Right lobe of liver (tissue), 6 donors: Measurements from ENCODE around the gene MAPK4. TPM values are rescaled to one million over a fixed set of nuclear protein-coding genes. Genes with fewer than 3 reads are reported as not detected.
"Not testable (repeated sequence)": the region's sequence is repeated elsewhere in the genome, so short reads cannot be mapped to it uniquely, and the experiment has no call there.

Source experiments
- ATAC-seq, 4 donors: fragments of 200-7000 bp; cut with Tn5 transposase; one replicate each; pipeline ENCODE4 v1.9.1; 2020; ENCODE audit warnings: mild to moderate bottlenecking in 4 of 4, moderate library complexity in 4 of 4
- DNase-seq, 3 donors: peaks; one replicate each; pipeline ENCODE4 v3.0.0-alpha.2; 2020
- H3K27ac ChIP-seq, 3 donors: fragments of 200-600 bp; one replicate each; pipeline ENCODE4 v1.8.0; 2022
- H3K27me3 ChIP-seq, 2 donors: fragments of 200-600 bp; one replicate each; pipeline ENCODE4 v1.8.0; 2022
- H3K36me3 ChIP-seq, 4 donors: fragments of 200-600 bp; sonication (generic) in 1 of 4; one replicate each; pipeline versions ENCODE4 v1.5.1 to v1.8.0; 2017 to 2022; ENCODE audit warnings: control low read depth in 1 of 4
- H3K4me1 ChIP-seq, 4 donors: fragments of 200-600 bp; sonication (generic) in 1 of 4; one replicate each; pipeline versions ENCODE4 v1.5.1 to v1.8.0; 2017 to 2022; ENCODE audit warnings: control low read depth in 1 of 4
- H3K4me3 ChIP-seq, 3 donors: fragments of 200-600 bp; one replicate each; pipeline ENCODE4 v1.8.0; 2022
- H3K9me3 ChIP-seq, 4 donors: fragments of 200-600 bp; sonication (generic) in 1 of 4; one replicate each; pipeline versions ENCODE4 v1.5.1 to v1.8.0; 2017 to 2022; ENCODE audit warnings: control low read depth in 1 of 4
- POLR2A ChIP-seq: fragments of 450-650 bp; IDR thresholded peaks from one replicate; pipeline ENCODE4 v1.6.1; 2017; ENCODE audit warnings: antibody characterized with exemption, mild to moderate bottlenecking
- WGBS: methylation state at CpG from one replicate; pipeline ENCODE4 v1.1.6; 2018; ENCODE audit warnings: low coverage, low lambda C conversion rate; ENCODE audit not compliant: insufficient coverage; ENCODE audit errors: missing lambda C conversion rate; 5-methylcytosine and 5-hydroxymethylcytosine counted together
- intact Hi-C, 2 donors: fragments of 100-400 bp; cut with DNase I; formaldehyde crosslinking; loops; one replicate each; pipeline versions ENCODE4 v1.11.2 to v1.14.1; 2022
- long read RNA-seq: library from polyadenylated mRNA; unstranded; transcript quantifications from one replicate; pipeline ENCODE4 v2.0.0, GENCODE V29; 2019
- total RNA-seq, 6 experiments: library from RNA; depleted of rRNA in 2 of 6; stranded (reverse); fragments of >200 nt in 2 of 6; fragmentation: NEBNext Ultra II Directional in 3 of 6; extraction: Animal tissue kit (Norgen Biotek cat#: 25700) in 3 of 6; gene quantifications; one replicate each; pipeline versions ENCODE4 v1.1.0 to v1.2.4, GENCODE V29; 2016 to 2023
- TF ChIP-seq, protein P1 (sequence below), 4 donors: fragments of 200-600 bp in 3 of 4; fragments of 450-650 bp in 1 of 4; IDR thresholded peaks; one replicate each; pipeline versions ENCODE4 v1.5.1 to v1.8.0; 2016 to 2022; ENCODE audit warnings: antibody characterized with exemption in 4 of 4, mild to moderate bottlenecking in 2 of 4
- donor health status: DM: no; HTN: yes; CAD: no.
- donor health status: DM: no; HTN: no; CAD: no.
- donor health status: DM: no; HTN: no; CAD: no.
- donor health status: DM: no; HTN: yes; CAD: no.
- donor health status: DM: no; HTN: yes; CAD: no.

The MAPK4 gene
- total RNA-seq: 1 to 10 TPM in 4 of 6 experiments, under 1 TPM in 2; 0.33 to 8.3 (median 1.5) TPM
- long read RNA-seq: 0 reads

DNA sequence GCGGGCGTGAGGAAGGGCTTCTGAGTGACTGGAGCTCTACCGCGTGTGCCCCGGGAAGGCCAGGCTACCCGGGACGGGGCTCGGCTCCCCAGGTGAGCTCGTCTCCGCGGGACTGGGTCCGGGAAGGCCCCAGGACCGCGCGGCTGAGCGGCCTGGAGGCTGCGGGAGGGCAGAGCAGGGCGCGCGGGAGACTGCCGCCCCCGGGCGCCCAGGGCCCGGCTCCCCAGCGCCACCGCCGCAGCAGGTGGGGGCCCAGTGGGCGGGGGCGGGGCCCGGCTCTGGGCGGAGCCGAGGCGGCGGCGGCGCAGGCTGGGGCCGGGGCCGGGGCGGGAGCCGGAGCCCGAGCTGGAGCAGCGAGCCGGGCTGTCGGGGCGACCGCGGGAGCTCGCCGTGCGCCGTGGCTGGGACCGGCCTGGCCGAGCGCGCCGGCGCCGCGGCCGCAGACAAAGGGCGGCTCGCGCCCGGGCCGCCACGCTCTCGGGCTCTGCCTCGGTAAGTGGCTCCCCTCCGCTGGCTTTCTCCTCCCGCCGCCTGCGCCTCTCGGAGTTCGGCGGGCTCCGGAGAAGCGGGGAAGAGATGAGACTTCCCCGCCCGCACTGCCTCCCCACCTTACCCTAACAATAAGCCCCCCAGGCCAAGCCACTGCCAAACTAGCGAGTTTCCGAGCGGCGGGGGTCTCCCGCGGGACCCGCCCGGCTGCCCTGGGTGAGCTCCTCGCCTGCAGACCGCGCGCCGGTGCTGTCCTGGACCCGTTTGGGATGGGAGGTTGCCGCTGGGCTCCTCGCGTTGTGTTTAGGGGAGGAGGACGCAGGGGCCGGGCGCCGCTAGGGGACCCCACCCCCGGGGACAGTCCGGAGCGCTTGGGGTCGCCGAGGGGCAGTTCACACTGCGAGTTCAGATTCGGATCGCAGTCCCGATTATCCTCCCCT is at the start of gene MAPK4:
MAPK4 (plus strand) TSS at position 336 of the 929 bp plus-strand sequence. CDS start 103,872 bp downstream, outside the sequence.
- Histone ChIP-seq H3K4me1 (peaks cover 0 to 13% (median 0%) of the 10 kb centered on the region in 4 donors), H3K27ac (peak within 1 kb of the TSS in 2 of 3 donors; percentile 37 to 44), H3K27me3 (no peaks in the 10 kb centered on the region), H3K9me3 (no peaks in the 10 kb centered on the region), H3K36me3 (no peaks in the 10 kb centered on the region), H3K4me3 (peak within 1 kb of the TSS; percentile 56 to 71 (median 70))
- 0% methylated on average over 28 of the region's 109 CpGs for WGBS
- intact Hi-C loops: no loop called here
- DNase-seq (peak; percentile 69 to 74 (median 73)), ATAC-seq (peak; percentile 86 to 92 (median 90))
- TF ChIP-seq, protein P1, sequence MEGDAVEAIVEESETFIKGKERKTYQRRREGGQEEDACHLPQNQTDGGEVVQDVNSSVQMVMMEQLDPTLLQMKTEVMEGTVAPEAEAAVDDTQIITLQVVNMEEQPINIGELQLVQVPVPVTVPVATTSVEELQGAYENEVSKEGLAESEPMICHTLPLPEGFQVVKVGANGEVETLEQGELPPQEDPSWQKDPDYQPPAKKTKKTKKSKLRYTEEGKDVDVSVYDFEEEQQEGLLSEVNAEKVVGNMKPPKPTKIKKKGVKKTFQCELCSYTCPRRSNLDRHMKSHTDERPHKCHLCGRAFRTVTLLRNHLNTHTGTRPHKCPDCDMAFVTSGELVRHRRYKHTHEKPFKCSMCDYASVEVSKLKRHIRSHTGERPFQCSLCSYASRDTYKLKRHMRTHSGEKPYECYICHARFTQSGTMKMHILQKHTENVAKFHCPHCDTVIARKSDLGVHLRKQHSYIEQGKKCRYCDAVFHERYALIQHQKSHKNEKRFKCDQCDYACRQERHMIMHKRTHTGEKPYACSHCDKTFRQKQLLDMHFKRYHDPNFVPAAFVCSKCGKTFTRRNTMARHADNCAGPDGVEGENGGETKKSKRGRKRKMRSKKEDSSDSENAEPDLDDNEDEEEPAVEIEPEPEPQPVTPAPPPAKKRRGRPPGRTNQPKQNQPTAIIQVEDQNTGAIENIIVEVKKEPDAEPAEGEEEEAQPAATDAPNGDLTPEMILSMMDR (IDR thresholded peaks at IDR 0.05): no peak
- TF ChIP-seq POLR2A: no peak

DNA sequence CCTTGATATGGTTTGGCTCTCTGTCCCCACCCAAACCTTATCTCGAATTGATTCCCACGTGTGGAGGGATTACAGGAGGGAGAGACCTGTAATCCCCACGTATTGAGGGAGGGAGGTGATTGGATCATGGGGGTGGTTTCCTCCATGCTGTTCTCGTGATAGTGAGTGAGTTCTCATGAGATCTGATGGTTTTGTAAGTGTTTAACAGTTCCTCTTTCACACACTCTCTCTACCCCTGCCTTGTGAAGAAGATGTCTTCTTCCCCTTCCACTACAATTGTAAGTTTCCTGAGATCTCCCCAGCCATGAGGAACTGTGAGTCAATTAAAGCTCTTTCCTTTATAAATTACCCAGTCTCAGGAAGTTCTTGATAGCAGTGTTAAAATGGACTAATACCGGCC is 42.6 kb upstream of the MAPK4 start:
- DNase-seq, H3K27me3 ChIP-seq, ATAC-seq, H3K9me3 ChIP-seq, H3K36me3 ChIP-seq, H3K4me1 ChIP-seq, H3K4me3 ChIP-seq, H3K27ac ChIP-seq, intact Hi-C loops: not testable (repeated sequence)
- 46% methylated on average over 5 of the region's 5 CpGs for WGBS

DNA sequence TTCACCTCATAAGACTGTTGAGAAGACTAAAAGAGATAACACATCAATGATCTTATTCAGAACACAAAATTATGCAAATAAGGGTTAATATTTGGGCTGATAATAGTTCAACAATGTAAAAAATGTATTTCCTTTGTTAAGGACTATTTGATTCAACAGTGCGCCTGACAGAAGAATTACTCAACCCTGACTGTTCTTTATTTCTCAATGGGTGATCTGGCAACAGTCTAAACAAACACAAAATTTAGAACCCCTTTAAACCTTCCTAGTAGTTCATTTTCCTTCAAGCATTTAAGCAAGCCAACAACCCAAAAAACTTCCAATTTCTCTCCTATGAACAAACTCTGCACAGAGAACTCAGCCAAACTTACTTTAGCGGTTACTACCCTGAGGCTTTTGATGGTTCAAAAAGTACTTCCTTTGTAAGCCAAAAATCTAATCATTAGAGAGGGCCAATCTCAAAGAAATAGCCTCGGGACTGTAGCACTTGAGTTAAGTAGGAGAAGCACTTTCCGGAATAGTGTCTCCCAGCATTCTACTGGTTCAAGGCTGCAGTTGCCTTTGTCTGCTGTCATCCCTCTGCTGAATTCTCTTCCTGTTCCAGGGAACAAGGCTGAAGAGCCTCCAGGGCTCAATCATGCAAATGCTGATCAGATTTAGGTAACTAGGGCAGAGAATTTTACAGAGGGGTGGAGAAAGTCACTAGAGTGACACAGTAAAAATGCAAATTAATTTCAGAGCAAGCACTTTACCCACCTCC is 40.9 kb upstream of the MAPK4 start:
- WGBS: 86% methylated on average over 4 of the region's 4 CpGs

DNA sequence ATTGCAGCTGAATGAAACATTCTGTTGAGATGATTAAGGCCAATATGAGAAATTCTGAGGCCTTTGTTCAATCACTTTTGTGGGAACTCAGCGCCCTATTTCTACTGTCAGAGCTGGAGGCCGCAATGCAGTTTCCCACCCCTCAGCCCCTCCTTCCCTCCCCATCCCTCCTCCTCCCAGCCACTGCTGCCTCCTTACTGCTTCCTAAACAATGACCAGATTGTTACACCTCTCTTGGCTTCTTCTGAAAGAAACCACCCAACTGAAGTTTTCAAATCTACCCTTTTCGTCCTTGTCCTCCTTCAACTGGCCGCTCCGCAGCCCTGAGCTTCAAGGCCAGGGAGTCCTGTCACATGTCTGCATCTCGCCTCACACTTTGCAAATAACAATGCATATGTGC is 36.7 kb upstream of the MAPK4 start:
- H3K9me3 ChIP-seq: no peaks in the 10 kb centered on the region
- no peaks in the 10 kb centered on the region for H3K27me3 ChIP-seq
- H3K27ac ChIP-seq: no peak overlapping the region
- H3K36me3 ChIP-seq: no peaks in the 10 kb centered on the region
- no peak for TF ChIP-seq POLR2A
- TF ChIP-seq, protein P1 (IDR thresholded peaks at IDR 0.05): no peak
- DNase-seq (no peak), ATAC-seq (no peak)
- intact Hi-C loops: no loop called here
- H3K4me3 ChIP-seq: no peak overlapping the region
- WGBS: 79% methylated on average over 6 of the region's 6 CpGs
- H3K4me1 ChIP-seq: peaks cover 0 to 7% (median 3%) of the 10 kb centered on the region in 4 donors

More for the DNA sequence above, 40.9 kb upstream of the MAPK4 start:
- no peaks in the 10 kb centered on the region for H3K4me1 ChIP-seq
- no peaks in the 10 kb centered on the region for H3K36me3 ChIP-seq
- no peaks in the 10 kb centered on the region for H3K9me3 ChIP-seq
- intact Hi-C loops: no loop called here
- no peak overlapping the region for H3K4me3 ChIP-seq
- H3K27me3 ChIP-seq: no peaks in the 10 kb centered on the region
- TF ChIP-seq, protein P1 (IDR thresholded peaks at IDR 0.05): no peak
- TF ChIP-seq POLR2A: no peak
- no peak overlapping the region for H3K27ac ChIP-seq
- no peak for DNase-seq
- ATAC-seq: peak in 1 of 4 donors; percentile 43
